Stimulated activated CD8-positive, alpha-beta memory T cell treated with anti-CD3 and anti-CD28 coated beads, Interleukin-15, amount 100 ng/mL, for 4 hours (primary cell): ENCODE measurements around the gene CLASRP.
A peak's percentile ranks its signal among the peaks of the same experiment; 100 is the strongest.
"Not testable (repeated sequence)": the region's sequence is repeated elsewhere in the genome, so short reads cannot be mapped to it uniquely, and the experiment has no call there.

ENCODE experiments used
- DNase-seq, 2 donors: peaks; one replicate each; pipeline ENCODE4 v3.0.0-alpha.2; 2020; ENCODE audit warnings: low read depth in 2 of 2

Gene CLASRP

GRCh38 chr19:45103508-45104319 lies 64.9 kb downstream of the CLASRP start:
- no peak for DNase-seq

DNA sequence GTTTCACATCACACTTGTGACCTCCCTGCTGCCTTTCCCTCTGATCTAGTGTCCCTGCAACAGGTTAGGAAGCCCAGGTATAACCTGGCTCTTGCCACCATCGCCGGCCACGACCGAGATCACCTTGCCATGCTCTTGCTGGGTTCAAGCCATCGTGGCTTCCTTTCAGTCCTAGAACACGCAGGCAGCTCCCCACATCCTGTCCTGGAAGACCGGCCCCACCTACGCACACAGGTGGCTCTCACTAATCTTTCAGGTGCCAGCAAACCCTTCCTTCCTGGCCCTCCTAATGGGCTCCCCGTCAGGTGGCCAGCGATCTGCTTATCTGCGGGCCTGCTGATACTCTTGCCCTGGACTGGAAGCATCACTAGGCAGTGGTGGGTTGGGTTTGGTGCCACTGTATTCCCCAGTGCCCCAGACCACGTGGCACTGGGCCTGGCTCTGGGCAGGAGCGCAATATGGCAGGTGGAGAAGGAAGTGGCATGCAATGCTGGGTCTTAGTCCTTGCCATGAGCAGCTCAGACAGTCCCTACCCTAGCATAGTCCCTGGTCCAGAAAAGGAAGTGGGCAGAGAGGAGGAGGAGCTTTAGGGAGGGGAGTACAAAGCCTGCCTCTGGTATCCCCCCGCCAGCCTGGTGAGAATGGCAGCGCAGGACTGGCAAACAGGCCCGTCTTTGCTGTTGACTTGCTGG lies 66.0 kb downstream of the CLASRP start:
- no peak for DNase-seq

- DNase-seq = not testable (repeated sequence)
Measured at GRCh38 chr19:45106363-45106762, 67.5 kb downstream of the CLASRP start.

DNA sequence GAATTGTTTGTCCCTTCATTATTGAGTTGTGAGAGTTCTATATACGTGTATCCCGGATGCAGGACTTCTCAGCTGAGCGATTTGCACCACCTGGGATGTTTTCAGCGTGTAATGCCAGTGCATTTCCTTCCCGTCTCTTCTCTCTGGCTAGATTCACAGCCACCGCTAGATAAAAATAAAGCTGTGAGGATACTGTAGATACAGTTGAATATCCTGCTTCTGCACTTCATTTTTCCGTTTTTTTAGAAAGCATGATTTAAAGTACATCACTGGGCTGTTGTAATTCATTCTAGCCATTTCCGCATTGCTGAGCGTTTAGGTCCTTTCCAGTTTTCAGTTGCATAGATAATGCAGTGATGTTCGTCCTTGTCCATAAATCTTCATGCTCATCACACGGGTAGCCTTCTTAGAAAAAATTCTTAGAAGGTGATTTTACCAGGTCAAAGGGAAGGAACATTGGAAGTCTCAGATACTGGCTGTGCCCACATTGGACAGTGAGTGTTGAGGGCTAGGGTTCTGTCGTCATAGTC lies 68.8 kb downstream of the CLASRP start:
- no peak for DNase-seq

DNA sequence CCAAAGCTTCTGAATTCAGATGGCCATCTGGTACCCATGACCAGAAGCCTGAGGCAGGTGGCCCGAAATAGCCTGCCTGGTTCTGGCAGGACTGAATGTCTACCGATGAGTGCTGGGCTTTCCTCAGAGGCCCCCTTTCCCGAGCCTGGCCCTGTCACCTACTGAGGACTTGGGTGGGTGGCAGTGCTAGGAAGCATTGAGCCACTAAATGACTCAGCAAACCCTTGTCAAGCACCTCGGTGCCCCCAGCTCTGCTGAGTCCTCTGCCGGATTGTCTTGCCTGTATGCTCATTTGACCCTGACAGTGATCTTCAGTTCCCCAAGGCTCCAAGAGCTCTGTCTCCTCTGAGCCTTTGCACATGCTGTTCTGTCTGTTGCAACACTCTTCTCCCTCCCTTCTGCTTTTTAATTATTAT lies 72.0 kb downstream of the CLASRP start:
- no peak for DNase-seq

- no peak for DNase-seq
Measured at GRCh38 chr19:45112111-45112827, 73.4 kb downstream of the CLASRP start.

- no peak for DNase-seq
Measured at GRCh38 chr19:45113628-45114027, 74.8 kb downstream of the CLASRP start.

DNA sequence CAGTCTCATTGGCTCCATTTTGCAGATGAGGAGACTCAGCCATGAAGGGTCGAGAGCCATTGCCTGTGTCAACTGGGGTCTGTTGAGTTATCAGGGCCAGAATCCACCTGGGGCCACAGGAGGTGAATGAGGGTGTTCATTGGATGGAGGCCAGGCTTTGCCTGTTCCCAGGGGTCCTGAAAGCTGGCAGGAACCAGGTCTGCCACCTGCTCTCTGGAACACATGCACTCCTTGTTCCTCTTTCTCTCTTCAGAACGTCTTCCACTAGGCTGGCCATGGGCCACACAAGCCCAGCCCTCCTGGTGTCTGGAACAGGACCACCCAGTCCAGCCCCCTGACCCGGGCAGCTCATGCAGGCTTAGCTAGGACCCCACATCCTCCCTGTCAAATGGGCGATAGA lies 75.3 kb downstream of the CLASRP start:
- no peak for DNase-seq

DNA sequence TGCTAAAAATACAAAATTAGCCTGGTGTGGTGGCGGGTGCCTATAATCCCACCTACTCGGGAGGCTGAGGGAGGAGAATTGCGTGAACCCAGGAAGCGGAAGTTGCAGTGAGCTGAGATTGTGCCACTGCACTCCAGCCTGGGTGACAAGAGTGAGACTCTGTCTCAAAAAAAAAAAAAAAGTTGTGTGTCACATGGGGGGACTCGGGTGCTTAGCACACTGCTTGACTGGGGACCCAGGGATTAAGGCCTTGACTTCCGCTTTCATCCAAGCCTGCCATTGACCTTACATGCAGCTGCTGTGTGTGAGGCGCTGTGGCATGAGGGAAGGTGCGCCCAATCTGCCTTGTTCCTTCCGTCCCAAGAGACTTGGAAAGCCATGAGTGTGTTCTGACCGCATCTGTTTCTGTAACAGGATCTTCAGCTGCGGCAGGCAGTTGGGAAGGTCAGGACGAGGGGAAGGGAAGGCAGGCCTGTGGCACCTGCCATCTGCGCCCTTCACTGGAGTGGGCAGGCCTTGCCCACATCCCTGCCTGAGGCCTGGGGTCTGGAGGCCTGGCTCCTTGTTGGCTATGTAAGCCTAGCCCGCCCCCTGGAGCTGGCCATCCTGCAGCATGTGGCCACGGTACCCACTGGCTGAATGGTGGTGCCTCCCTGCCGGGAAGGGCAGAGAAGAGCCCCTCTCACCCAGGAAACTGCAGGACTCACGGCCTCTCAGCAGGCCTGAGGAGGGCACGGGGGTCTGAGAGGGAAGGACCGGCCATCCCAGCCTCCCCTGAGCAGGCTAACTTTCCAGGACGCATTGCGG lies 77.2 kb downstream of the CLASRP start:
- no peak for DNase-seq

DNA sequence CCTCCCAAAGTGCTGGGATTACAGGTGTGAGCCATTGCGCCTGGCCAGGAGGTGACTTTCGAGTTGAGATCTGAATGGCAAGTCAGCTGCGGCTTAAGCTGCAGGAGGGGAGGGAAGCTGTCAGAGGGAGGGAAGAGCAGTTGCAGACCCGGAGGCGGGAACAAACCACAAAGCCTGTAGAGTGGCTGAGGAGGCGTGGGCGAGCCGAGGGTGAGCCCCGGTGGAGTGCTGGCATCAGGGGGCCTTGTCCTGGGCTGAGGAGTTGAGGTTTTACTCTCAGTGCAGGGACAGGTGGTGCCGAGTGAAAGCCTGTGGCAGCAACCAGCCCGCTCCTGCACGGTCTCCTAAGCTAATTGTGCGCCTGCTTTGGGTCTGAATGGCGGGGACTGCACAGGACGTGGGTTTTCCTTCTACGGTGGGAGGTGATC lies 78.3 kb downstream of the CLASRP start:
- DNase-seq = peak; percentile 37 to 41

GRCh38 chr19:45117671-45118070 lies 78.8 kb downstream of the CLASRP start:
- no peak for DNase-seq

- no peak for DNase-seq
Measured at GRCh38 chr19:45118106-45118505, 79.3 kb downstream of the CLASRP start.

DNA sequence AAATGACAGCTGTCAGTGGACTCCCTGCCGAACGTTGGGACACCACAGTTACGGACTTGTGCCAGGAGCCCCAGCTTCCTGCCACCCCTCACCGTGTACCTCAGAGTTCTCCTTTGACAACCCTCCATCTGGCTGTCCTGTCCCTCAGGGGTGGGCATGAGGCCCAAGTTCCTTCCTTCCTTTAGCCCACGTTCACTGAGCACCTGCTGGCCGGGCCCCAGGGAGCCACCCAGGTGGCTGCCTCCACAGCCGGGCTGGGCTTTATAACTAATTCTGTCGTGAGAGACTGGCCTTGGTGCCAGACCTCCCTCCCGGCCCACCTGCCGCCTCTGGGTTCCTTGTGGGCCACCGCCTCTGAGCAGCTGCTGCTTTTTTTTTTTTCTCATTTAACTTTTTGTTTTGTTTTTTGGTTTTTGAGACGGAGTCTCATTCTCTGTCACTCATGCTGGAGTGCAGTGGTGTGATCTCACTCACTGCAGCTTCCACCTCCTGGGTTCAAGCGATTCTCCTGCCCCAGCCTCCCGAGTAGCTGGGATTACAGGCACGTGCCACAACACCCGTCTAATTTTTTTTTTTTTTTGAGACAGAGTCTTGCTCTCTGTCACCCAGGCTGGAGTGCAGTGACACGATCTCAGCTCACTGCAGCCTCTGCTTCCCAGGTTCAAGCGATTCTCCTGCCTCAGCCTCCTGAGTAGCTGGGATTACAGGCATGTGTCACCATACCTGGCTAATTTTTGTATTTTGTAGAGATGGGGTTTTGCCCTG lies 79.9 kb downstream of the CLASRP start:
- DNase-seq = not testable (repeated sequence)

- no peak for DNase-seq
Measured at GRCh38 chr19:45119582-45119981, 80.7 kb downstream of the CLASRP start.
